Neural cell (in vitro differentiated cells): ENCODE results near the gene SYT7. TPM values are rescaled to one million over a fixed set of nuclear protein-coding genes. Genes with fewer than 3 reads are reported as not detected.

Source experiments
- H2AFZ ChIP-seq: fragments of 200-600, 300-800 bp; sonication (generic), shearing (Covaris generic); 2 replicates; pipeline ENCODE4 v1.6.0; 2014; ENCODE audit warnings: low read depth, mild to moderate bottlenecking, antibody characterized with exemption, low read length, moderate library complexity
- H3F3A ChIP-seq: fragments of 200-600 bp; shearing (Covaris generic); 2 replicates; pipeline ENCODE4 v1.6.1; 2016; ENCODE audit warnings: mild to moderate bottlenecking, moderate library complexity, mixed read lengths, antibody characterized with exemption, low read length; ENCODE audit not compliant: insufficient read depth, poor library complexity, severe bottlenecking
- H3K27ac ChIP-seq: fragments of 200-600, 300-800 bp; sonication (generic), shearing (Covaris generic); 2 replicates; pipeline ENCODE4 v1.5.1; 2014; ENCODE audit warnings: mild to moderate bottlenecking, low read length, moderate library complexity
- H3K27me3 ChIP-seq: fragments of 300-800, 200-600 bp; sonication (generic), shearing (Covaris generic); 2 replicates; pipeline ENCODE4 v1.6.0; 2014; ENCODE audit warnings: mild to moderate bottlenecking, low read depth, low read length, moderate library complexity; ENCODE audit not compliant: insufficient read depth
- H3K36me3 ChIP-seq: fragments of 300-800, 200-600 bp; sonication (generic), shearing (Covaris generic); 2 replicates; pipeline ENCODE4 v1.5.1; 2014; ENCODE audit warnings: mild to moderate bottlenecking, antibody characterized with exemption, low read length, moderate library complexity; ENCODE audit not compliant: insufficient read depth
- H3K4me2 ChIP-seq: fragments of 300-800, 200-600 bp; sonication (generic), shearing (Covaris generic); 2 replicates; pipeline ENCODE4 v1.6.0; 2014; ENCODE audit warnings: mild to moderate bottlenecking, low read length
- H3K4me3 ChIP-seq: fragments of 300-800, 200-600 bp; sonication (generic), shearing (Covaris generic); 2 replicates; pipeline ENCODE4 v1.5.1; 2014; ENCODE audit warnings: mild to moderate bottlenecking, low read length, moderate library complexity
- H3K79me2 ChIP-seq: fragments of 200-600 bp; shearing (Covaris generic); replicated peaks from 2 replicates; pipeline ENCODE4 v1.6.0; 2014; ENCODE audit warnings: mild to moderate bottlenecking, low read length, moderate library complexity; ENCODE audit not compliant: insufficient read depth
- H3K9ac ChIP-seq: fragments of 300-800, 200-600 bp; sonication (generic), shearing (Covaris generic); 2 replicates; pipeline ENCODE4 v1.6.1; 2016; ENCODE audit warnings: mild to moderate bottlenecking, low read length, mixed read lengths
- H3K9me2 ChIP-seq: fragments of 200-600 bp; shearing (Covaris generic); 2 replicates; pipeline ENCODE4 v1.6.1; 2016; ENCODE audit warnings: mild to moderate bottlenecking, low read length, mixed read lengths; ENCODE audit not compliant: insufficient read depth
- H3K9me3 ChIP-seq: fragments of 200-600, 300-800 bp; sonication (generic), shearing (Covaris generic); 2 replicates; pipeline ENCODE4 v1.6.1; 2016; ENCODE audit warnings: mild to moderate bottlenecking, mixed run types, low read length, moderate library complexity, mixed read lengths
- H4K20me1 ChIP-seq: fragments of 200-600 bp; shearing (Covaris generic); 2 replicates; pipeline ENCODE4 v1.6.1; 2016; ENCODE audit warnings: mild to moderate bottlenecking, mixed run types; ENCODE audit not compliant: insufficient read depth
- CTCF ChIP-seq: fragments of 450-650 bp; IDR thresholded peaks from 2 replicates; pipeline ENCODE4 v1.5.1; 2014; ENCODE audit warnings: antibody characterized with exemption, mild to moderate bottlenecking, moderate library complexity; ENCODE audit not compliant: poor library complexity, severe bottlenecking
- EP300 ChIP-seq: fragments of 450-650 bp; conservative IDR thresholded peaks from 2 replicates; pipeline ENCODE4 v1.6.1; 2014; ENCODE audit warnings: antibody characterized with exemption, mild to moderate bottlenecking, moderate library complexity; ENCODE audit not compliant: poor library complexity, severe bottlenecking
- EZH2 ChIP-seq: fragments of 200-600, 300-800 bp; shearing (Covaris generic), sonication (generic); IDR thresholded peaks from 2 replicates; pipeline ENCODE4 v1.6.1; 2014; ENCODE audit warnings: antibody characterized with exemption, low read length, borderline replicate concordance, mild to moderate bottlenecking; ENCODE audit not compliant: insufficient read depth, poor library complexity, severe bottlenecking
- MXI1 ChIP-seq: fragments of 450-650 bp; conservative IDR thresholded peaks from 2 replicates; pipeline ENCODE4 v1.6.1; 2014; ENCODE audit warnings: antibody characterized with exemption, mild to moderate bottlenecking; ENCODE audit not compliant: poor library complexity, severe bottlenecking
- POLR2AphosphoS5 ChIP-seq: IDR thresholded peaks from 2 replicates; pipeline ENCODE4 v1.6.1; 2012
- RAD21 ChIP-seq: fragments of 450-650 bp; conservative IDR thresholded peaks from 2 replicates; pipeline ENCODE4 v1.6.1; 2014; ENCODE audit warnings: antibody characterized with exemption, mild to moderate bottlenecking, moderate library complexity
- REST ChIP-seq: IDR thresholded peaks from 2 replicates; pipeline ENCODE4 v1.6.1; 2012; ENCODE audit warnings: borderline replicate concordance
- SMC3 ChIP-seq: fragments of 450-650 bp; conservative IDR thresholded peaks from 2 replicates; pipeline ENCODE4 v1.6.1; 2014; ENCODE audit warnings: antibody characterized with exemption, mild to moderate bottlenecking, moderate library complexity; ENCODE audit not compliant: poor library complexity
- TAF1 ChIP-seq: IDR thresholded peaks from 2 replicates; pipeline ENCODE4 v1.6.1; 2012; ENCODE audit warnings: low read depth
- polyA plus RNA-seq: library from polyadenylated mRNA; depleted of rRNA; stranded (reverse); fragments of >200 nt; gene quantifications from 2 replicates; pipeline ENCODE4 v1.2.3, GENCODE V29; 2014

The SYT7 gene
- polyA plus RNA-seq, 1 donor from 2014 or later, result 14.0 TPM

GRCh38 chr11:61539006-61539405 is 41.9 kb downstream of the SYT7 start:
- Histone ChIP-seq H3K4me2 (no peak overlapping the region), H3F3A (no peaks in the 10 kb centered on the region), H3K36me3 (no peaks in the 10 kb centered on the region), H3K9me3 (no peaks in the 10 kb centered on the region), H3K4me3 (no peak overlapping the region), H3K27me3 (no peaks in the 10 kb centered on the region), H4K20me1 (no peaks in the 10 kb centered on the region), H3K9me2 (no peaks in the 10 kb centered on the region), H3K79me2 (no peaks in the 10 kb centered on the region), H3K27ac (no peak overlapping the region), H2AFZ (no peak overlapping the region), H3K9ac (no peak overlapping the region)
- TF ChIP-seq TAF1 (no peak), CTCF (no peak), REST (no peak), SMC3 (no peak)

DNA sequence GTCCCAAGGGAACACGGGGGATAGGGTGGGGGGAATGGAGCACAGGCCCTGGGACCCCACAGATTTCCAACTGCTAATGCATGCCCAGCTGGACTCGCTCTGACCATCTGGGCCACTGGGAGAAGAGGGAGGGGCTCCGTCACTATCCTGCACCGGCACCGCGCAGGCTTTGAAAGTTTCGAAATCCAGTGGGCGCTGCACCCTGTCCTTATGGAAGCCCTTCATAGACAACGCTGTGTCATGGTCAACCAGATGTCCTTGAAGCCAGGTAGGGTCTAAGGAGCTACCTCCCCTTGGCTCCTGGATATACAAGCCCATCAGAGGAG is 42.3 kb downstream of the SYT7 start:
- no peak overlapping the region for H3K27ac ChIP-seq
- H3K4me3 ChIP-seq, result no peak overlapping the region
- TF ChIP-seq POLR2AphosphoS5, result no peak
- no peaks in the 10 kb centered on the region for H3K9me3 ChIP-seq
- no peak overlapping the region for H2AFZ ChIP-seq
- H3K9me2 ChIP-seq, result no peaks in the 10 kb centered on the region
- H3K27me3 ChIP-seq, result no peaks in the 10 kb centered on the region
- no peaks in the 10 kb centered on the region for H4K20me1 ChIP-seq
- no peak overlapping the region for H3K4me2 ChIP-seq
- no peaks in the 10 kb centered on the region for H3K36me3 ChIP-seq
- H3F3A ChIP-seq, result no peaks in the 10 kb centered on the region
- no peaks in the 10 kb centered on the region for H3K79me2 ChIP-seq
- no peak overlapping the region for H3K9ac ChIP-seq

DNA sequence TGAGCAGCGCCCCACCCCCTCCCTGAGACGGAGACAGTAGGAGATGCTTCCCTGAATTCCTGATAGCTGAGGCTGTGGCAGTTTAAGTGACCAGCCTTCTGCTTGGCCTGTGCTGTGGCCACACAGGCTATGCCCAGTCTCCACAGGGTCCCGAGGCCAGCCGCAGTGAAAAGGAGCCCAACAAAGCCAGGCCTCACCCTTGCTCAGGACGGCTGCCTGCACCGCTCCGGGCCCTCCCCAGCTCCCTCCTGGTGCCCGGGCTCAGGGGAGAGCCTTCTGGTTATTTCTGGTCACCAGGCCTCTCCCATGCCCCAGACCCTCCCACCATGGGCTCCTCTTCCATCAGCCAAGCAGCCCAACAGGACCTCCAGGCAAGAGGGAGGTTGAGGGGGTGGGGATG is 43.5 kb downstream of the SYT7 start:
- H3K4me3 ChIP-seq, result no peak overlapping the region
- no peak overlapping the region for H2AFZ ChIP-seq
- no peaks in the 10 kb centered on the region for H4K20me1 ChIP-seq
- H3F3A ChIP-seq, result no peaks in the 10 kb centered on the region
- no peak overlapping the region for H3K27ac ChIP-seq
- H3K9ac ChIP-seq, result no peak overlapping the region
- TF ChIP-seq POLR2AphosphoS5 (no peak), EP300 (no peak), CTCF (no peak), SMC3 (no peak), TAF1 (no peak), EZH2 (no peak), RAD21 (no peak), REST (no peak), MXI1 (no peak)
- H3K9me2 ChIP-seq, result no peaks in the 10 kb centered on the region
- no peaks in the 10 kb centered on the region for H3K79me2 ChIP-seq
- no peak overlapping the region for H3K4me2 ChIP-seq
- H3K9me3 ChIP-seq, result no peaks in the 10 kb centered on the region
- H3K27me3 ChIP-seq, result no peaks in the 10 kb centered on the region
- H3K36me3 ChIP-seq, result no peaks in the 10 kb centered on the region
